ENCODE data around the gene A2ML1. TPM values are rescaled to one million over a fixed set of nuclear protein-coding genes. Genes with fewer than 3 reads are reported as not detected.

The A2ML1 gene
- total RNA-seq, 4 donors from 2014 or later = 0.11 to 1.2 TPM; not detected in 2

DNA sequence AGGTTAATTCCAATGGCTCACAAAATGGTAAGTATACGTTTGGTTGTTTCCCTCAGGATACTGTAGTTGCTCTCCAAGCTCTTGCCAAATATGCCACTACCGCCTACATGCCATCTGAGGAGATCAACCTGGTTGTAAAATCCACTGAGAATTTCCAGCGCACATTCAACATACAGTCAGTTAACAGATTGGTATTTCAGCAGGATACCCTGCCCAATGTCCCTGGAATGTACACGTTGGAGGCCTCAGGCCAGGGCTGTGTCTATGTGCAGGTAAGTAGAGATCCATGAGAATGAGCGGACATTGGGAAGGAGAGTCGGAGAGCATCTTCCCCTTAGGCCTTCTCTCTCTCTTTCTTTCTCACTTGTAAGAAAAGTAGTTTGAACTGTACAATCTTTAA is 45.4 kb downstream of the A2ML1 start:
- Histone ChIP-seq H3K9me3 (no peaks in the 10 kb centered on the region), H3K27ac (replicated peaks in 1 of 4) (no peak overlapping the region), H3K4me3 (no peak overlapping the region), H3K36me3 (no peaks in the 10 kb centered on the region), H3K27me3 (no peaks in the 10 kb centered on the region), H3K4me1 (no peaks in the 10 kb centered on the region)
- no peak for TF ChIP-seq POLR2A (IDR thresholded peaks at IDR 0.05; ENCODE audit: low read depth)
- TF ChIP-seq EP300 (IDR thresholded peaks at IDR 0.05) = no peak
- TF ChIP-seq, protein P1, sequence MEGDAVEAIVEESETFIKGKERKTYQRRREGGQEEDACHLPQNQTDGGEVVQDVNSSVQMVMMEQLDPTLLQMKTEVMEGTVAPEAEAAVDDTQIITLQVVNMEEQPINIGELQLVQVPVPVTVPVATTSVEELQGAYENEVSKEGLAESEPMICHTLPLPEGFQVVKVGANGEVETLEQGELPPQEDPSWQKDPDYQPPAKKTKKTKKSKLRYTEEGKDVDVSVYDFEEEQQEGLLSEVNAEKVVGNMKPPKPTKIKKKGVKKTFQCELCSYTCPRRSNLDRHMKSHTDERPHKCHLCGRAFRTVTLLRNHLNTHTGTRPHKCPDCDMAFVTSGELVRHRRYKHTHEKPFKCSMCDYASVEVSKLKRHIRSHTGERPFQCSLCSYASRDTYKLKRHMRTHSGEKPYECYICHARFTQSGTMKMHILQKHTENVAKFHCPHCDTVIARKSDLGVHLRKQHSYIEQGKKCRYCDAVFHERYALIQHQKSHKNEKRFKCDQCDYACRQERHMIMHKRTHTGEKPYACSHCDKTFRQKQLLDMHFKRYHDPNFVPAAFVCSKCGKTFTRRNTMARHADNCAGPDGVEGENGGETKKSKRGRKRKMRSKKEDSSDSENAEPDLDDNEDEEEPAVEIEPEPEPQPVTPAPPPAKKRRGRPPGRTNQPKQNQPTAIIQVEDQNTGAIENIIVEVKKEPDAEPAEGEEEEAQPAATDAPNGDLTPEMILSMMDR (IDR thresholded peaks at IDR 0.05) = no peak
- TF ChIP-seq POLR2AphosphoS5 (IDR thresholded peaks at IDR 0.05) = no peak
- DNase-seq (ENCODE audit: extremely low spot score) = no peak
- 89% methylated on average over 6 of the region's 6 CpGs for WGBS
- intact Hi-C loops (cut with DNase I) = no loop called here

DNA sequence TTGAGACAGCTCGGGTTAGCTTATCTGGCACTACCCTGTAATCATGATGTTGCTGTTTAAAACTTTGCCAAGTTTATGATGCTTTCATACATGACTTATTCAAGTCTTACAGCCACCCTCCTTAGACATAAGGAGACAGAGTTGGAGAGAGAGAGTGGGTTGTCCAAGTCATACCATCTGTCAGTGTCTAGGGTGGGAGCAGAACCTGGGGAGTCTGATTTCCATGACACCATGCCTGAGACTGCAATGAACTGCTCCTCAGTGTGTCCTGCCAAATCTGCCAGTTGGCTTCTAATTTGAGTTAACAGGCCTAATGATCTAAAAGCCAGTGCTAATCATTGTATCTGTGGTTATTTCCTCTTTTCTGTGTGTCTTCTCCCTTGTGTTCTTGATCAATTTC is 48.2 kb downstream of the A2ML1 start:
- Histone ChIP-seq H3K36me3 (no peaks in the 10 kb centered on the region), H3K27me3 (no peaks in the 10 kb centered on the region), H3K9me3 (no peaks in the 10 kb centered on the region), H3K4me1 (no peaks in the 10 kb centered on the region), H3K4me3 (no peak overlapping the region), H3K27ac (replicated peaks in 1 of 4) (no peak overlapping the region)
- TF ChIP-seq POLR2A (IDR thresholded peaks at IDR 0.05; ENCODE audit: low read depth) (no peak), EP300 (IDR thresholded peaks at IDR 0.05) (no peak), POLR2AphosphoS5 (IDR thresholded peaks at IDR 0.05) (no peak)
- TF ChIP-seq, protein P1 (IDR thresholded peaks at IDR 0.05) = no peak
- DNase-seq (ENCODE audit: extremely low spot score) = no peak
- WGBS = 71% methylated on average over 1 of the region's 1 CpG
- intact Hi-C loops (cut with DNase I) = no loop called here

DNA sequence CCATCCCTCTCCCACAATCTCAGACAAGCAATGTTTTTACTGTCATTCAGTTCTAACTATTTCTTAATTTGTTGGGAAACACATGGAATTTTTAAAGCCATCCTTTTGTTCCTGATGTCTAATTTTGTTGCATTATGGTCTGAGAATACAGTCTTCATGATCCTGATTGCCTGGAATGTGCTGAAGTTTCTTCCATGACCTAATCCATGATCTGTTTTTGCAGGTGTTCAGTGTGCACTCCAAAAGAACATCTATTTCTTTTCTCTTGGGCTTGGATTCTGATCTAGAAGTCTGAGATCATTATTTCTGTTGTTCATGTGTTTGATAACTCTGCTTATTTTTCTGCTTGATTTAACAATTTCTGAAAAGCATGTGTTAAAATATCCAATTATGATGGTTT is 48.6 kb downstream of the A2ML1 start:
- Histone ChIP-seq H3K9me3 (no peaks in the 10 kb centered on the region), H3K36me3 (no peaks in the 10 kb centered on the region), H3K27me3 (no peaks in the 10 kb centered on the region), H3K4me1 (no peaks in the 10 kb centered on the region), H3K27ac (replicated peaks in 1 of 4) (no peak overlapping the region), H3K4me3 (no peak overlapping the region)
- intact Hi-C loops (cut with DNase I) = no loop called here
- no peak for DNase-seq (ENCODE audit: extremely low spot score)
- no peak for TF ChIP-seq EP300 (IDR thresholded peaks at IDR 0.05)
- no peak for TF ChIP-seq POLR2A (IDR thresholded peaks at IDR 0.05; ENCODE audit: low read depth)
- no peak for TF ChIP-seq POLR2AphosphoS5 (IDR thresholded peaks at IDR 0.05)
- TF ChIP-seq, protein P1 (IDR thresholded peaks at IDR 0.05) = no peak

DNA sequence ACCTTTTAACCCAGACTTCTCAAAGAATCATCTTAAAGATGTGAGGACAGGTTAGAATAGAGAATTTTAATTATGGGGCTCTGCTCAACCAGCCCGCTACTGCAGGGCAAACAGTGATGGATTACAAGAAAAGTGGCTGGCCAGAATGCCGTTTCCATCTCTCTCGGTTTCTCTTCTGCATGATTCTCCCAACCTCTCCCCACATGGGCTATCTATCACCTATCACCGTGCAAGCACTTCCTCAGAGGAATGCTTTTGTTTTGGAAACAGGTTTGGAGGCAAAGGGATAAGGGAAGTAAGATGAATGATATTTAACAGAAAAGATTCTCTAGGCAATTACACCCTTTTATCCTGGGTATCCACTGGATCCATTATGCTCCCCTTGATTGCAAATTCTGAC is 54.5 kb downstream of the A2ML1 start:
- intact Hi-C loops (cut with DNase I) = no loop called here
- no peak overlapping the region for H3K4me3 ChIP-seq
- no peaks in the 10 kb centered on the region for H3K36me3 ChIP-seq
- H3K27me3 ChIP-seq = no peaks in the 10 kb centered on the region
- H3K27ac ChIP-seq (replicated peaks in 1 of 4) = no peak overlapping the region
- DNase-seq (ENCODE audit: extremely low spot score) = no peak
- H3K4me1 ChIP-seq = no peaks in the 10 kb centered on the region
- TF ChIP-seq EP300 (IDR thresholded peaks at IDR 0.05) (no peak), POLR2A (IDR thresholded peaks at IDR 0.05; ENCODE audit: low read depth) (no peak), POLR2AphosphoS5 (IDR thresholded peaks at IDR 0.05) (no peak)
- TF ChIP-seq, protein P1 (IDR thresholded peaks at IDR 0.05) = no peak
- 34% methylated on average over 4 of the region's 4 CpGs for WGBS
- H3K9me3 ChIP-seq = no peaks in the 10 kb centered on the region

DNA sequence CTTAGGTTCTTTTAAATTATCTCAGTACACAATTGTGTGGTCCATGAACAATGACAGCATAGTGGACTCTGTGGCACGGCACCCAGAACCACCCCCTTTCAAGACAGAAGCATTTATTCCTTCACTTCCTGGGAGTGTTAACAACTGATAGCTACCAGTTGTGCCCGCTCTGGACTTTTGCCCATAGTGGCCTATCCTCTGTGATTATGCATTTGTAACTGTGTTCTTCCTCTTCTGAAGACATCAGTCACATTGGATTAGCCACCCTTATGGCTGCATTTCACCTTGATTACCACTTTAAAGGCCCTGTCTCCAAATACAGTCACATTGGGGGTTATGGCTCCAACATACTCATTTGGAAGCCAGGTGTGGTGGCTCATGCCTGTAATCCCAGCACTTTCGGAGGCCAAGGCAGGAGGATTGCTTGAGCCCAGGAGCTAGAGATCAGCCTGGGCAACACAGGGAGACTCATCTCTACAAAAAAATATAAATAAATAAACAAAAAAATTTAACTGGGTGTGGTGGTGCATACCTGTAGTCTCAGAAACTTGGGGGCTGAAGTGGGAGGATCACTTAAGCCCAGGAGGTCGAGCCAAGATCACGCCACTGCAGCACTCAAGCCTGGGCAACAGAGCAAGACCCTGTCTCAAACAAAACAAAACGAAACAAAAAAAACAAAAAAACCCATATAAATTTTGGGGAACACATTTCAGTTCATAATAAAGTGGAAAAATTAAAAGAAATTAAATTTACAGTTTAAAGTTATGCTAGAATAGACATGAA is 64.3 kb downstream of the A2ML1 start:
- H3K9me3 ChIP-seq = no peaks in the 10 kb centered on the region
- no peak overlapping the region for H3K4me3 ChIP-seq
- no peak overlapping the region for H3K27ac ChIP-seq (replicated peaks in 1 of 4)
- peaks cover 0 to 3% (median 0%) of the 10 kb centered on the region in 4 donors for H3K4me1 ChIP-seq
- H3K36me3 ChIP-seq = no peaks in the 10 kb centered on the region
- TF ChIP-seq, protein P1 (IDR thresholded peaks at IDR 0.05) = no peak
- TF ChIP-seq POLR2A (IDR thresholded peaks at IDR 0.05; ENCODE audit: low read depth) (no peak), EP300 (IDR thresholded peaks at IDR 0.05) (no peak), POLR2AphosphoS5 (IDR thresholded peaks at IDR 0.05) (no peak)
- no peaks in the 10 kb centered on the region for H3K27me3 ChIP-seq
- no peak for DNase-seq (ENCODE audit: extremely low spot score)
- WGBS = 88% methylated on average over 6 of the region's 6 CpGs
- intact Hi-C loops (cut with DNase I) = no loop called here
